Activated CD4-positive, CD25-positive, alpha-beta regulatory T cell treated with anti-CD3 and anti-CD28 coated beads, Interleukin-2, amount 50 U/mL, for 16 hours (primary cell): ENCODE data around the gene ACTL10.

Source experiments
- DNase-seq: peaks from one replicate; pipeline ENCODE4 v3.0.0-alpha.2; 2020; ENCODE audit warnings: low read depth, low spot score

ACTL10 gene

GRCh38 chr20:33663161-33664084 is 3.3 kb upstream of the ACTL10 start:
- DNase-seq, result peak; percentile 67

- DNase-seq, result no peak
These were observed 2.5 kb upstream of the ACTL10 start for GRCh38 chr20:33664085-33664761.

DNA sequence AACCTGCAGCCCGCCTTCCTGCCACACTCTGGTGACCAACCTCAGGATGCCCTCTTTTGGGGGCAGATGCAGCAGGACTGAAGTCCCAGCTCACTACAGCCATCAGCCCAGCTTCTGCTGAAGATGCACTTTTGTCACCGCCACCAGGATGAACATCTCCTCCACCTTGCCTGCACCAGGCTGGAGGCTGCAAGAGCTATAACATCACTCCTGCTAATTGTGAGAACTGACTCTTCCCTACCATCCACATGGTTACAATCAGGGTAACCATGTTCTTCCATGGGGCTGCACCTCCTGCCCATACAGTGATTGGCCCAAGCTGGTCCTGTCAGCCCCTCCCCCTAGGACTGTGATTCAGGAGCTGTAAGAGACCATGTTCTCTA is 2.0 kb upstream of the ACTL10 start:
- DNase-seq, result no peak

DNA sequence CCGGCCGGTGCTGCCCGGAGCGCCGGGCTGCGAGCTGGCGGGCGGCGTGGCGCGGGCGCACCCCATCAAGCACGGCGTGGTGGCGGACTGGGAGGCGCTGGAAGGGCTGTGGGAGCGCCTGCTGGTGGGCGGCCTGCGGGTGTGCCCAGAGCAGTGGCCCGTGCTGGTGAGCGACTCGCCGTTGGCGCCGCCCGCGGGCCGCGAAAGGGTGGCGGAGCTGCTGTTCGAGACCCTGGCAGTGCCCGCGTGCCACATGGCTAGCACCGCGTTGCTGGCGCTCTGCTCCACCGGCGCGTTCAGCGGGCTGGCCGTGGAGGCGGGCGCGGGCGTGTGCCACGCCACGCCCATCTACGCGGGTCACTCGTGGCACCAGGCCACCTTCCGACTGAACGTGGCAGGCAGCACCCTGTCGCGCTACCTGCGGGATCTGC is 517 bp downstream of the ACTL10 start:
- no peak for DNase-seq

GRCh38 chr20:33667676-33668465 is 1.1 kb downstream of the ACTL10 start:
- DNase-seq, result peak; percentile 64

GRCh38 chr20:33668466-33669155 is 1.9 kb downstream of the ACTL10 start:
- DNase-seq, result no peak

DNA sequence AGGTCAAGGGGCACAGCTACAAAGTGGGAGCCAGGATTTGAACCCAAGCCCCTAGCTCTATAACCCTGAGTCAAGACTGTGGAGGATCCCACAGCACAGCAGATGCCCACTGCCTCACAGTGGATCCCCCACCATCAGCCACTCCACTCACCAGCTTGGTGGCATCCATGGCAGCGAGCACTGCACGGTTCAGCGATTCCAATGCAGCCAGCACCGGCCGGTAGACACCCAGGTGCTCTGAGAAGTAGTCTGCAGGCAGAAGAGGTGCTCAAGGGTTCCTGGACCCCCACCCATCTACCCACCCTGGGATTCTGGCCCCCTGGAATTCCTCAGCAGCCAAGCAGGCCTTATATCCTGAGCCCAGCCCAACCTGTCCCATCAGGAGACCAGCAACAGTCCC is 2.5 kb downstream of the ACTL10 start:
- DNase-seq, result no peak

DNA sequence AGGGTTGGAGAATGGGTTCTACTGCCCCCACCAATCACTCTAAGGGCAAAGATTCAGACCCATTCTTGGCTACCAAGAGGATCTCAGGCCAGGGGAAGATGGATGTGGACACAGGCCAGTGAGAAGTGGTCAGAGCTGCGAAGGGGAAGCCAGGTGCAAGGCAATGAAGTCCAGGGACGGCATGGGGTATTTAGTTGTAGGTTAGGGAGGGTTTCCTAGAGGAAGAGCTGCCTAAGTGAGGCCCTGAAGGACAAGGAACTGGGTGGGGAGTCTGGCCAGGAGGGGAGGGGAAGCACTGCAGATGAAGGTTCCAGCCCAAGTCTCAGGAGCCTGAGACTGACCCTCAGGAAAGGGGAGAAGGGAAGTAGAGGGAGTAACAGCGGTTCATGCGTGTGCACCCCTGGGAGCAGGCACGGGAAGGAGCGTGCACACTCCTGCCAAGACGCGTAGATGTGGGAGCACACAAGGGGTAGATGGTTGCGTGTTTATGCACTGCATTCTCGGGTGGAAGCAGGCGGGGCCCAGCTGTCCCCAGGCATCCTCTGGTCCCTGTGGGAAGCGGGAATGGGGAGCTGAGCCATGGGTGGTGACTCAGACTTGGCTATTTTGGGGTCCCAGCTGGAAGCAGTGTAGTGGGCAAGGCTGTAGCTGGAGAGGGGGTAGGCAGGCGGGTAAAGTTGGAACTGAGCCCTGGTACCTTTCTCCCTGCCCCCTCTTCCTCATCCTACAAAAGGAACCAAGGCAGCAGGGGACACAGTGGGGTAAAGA is 3.3 kb downstream of the ACTL10 start:
- DNase-seq, result no peak

DNA sequence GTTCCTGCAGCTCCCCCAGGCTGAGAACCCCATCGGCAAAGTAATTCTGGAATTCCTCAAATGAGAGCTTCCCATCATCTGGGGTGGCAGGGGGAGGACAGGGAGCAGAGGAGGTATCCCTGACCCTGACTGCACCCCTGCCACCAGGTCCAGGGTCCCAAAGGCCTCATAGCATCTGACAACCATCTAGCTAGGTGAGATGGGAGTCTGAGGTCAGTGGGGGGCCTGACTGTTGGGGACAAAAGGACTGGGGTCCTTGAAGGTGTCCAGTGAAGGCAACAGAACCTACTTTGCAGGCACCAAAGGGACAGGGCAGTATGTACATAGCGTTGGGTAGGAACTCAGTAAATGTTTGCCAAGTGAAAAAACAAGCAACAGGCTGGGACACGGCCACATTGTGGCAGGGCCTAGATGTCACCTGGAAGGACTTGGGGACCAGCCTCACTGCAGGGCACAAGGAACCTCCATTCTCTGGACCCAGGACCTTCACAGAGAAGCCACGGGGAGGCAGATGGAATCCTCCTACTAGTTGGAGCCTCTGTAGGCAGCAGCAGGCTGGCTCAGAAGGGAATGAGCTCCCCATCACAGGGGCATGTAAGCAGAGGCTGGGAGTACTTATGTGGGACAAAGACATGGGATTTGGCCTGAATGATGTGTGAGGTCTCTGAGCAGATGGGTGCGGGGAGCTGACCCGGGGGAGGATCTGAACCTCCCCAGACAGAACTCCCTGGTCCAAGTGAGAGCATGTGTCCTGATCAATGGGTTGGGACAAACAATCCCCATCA is 4.2 kb downstream of the ACTL10 start:
- no peak for DNase-seq

DNA sequence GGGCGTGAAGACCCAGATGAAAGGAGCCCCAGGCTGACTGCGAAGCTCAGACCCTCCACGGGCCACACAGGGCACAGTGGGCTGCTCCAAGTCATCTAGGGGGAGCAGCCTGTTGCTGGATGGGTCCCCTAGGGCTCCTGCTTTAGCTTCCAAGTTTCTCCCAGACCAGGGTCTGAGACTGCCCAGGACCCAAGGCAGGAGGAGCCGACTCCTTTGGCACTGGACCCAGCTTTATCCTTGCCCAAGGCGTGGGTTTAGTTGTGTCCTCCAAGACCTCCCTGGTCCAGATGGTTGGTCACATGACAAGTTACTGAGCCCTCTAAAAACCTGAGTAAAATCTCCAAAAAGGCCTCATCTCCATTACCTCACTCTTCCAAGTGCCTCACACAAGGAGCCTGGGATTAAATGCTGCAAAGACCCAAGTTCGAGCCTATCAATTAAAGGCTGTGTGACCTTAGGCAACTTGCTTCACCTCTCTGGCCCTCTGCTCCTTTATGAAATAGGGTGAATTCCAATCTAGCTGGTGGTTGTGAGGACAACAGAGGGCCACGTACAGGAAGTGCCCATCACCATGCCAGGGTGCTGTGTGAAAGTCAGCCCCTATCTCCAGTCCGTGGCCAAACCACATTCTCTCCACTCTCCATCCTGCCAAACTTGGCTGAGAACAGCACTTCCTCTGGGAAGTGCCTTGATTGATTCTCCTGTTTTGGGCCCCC is 5.0 kb downstream of the ACTL10 start:
- no peak for DNase-seq

DNA sequence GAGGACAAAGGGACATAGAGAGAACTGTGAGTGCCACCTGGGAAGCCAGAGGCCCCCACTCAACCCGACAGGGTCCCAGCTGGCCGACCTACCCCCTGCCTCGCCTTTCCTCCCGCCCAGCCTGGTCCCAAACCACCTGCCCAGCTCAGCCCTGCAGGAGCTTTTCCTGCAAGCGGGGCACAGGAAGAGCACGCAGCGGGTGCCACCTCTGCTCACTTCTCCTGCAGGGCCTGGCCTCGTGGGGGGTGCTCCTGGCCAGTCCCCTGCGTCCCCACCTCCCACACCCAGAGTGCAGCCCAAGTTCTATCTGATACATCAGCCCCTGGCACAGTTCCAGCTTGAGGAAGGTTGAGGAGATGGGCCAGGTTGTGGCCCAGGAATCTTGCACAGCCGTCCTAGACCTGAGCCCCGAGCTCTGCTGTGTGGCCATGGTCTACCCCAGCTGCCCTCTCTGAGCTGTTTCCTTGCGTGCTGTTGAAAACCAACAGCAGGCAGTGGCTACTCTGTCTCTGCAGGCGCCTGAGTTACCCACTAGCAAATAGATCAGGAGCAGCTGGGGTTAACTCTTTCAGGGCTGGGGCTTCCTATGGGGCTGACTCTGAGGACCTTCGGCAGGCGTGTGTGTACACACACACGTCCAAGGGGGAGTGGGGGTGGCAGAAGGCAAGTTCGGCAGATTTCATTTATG is 5.8 kb downstream of the ACTL10 start:
- DNase-seq, result no peak

DNA sequence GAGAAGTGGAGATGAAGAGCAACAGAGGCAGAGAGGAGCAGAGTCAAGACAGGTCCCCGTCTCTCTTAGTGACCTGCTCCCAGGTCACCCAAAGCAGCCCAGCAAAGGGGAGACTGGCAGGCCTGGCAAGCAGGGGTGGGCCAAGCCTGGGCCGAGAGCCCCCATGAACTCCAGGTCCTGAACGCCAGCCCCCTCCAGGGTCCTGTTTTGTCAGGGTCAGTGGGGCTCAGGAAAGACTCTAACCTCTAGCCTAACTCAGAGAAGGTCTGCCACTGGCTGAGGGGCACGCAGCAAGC is 6.3 kb downstream of the ACTL10 start:
- no peak for DNase-seq

DNA sequence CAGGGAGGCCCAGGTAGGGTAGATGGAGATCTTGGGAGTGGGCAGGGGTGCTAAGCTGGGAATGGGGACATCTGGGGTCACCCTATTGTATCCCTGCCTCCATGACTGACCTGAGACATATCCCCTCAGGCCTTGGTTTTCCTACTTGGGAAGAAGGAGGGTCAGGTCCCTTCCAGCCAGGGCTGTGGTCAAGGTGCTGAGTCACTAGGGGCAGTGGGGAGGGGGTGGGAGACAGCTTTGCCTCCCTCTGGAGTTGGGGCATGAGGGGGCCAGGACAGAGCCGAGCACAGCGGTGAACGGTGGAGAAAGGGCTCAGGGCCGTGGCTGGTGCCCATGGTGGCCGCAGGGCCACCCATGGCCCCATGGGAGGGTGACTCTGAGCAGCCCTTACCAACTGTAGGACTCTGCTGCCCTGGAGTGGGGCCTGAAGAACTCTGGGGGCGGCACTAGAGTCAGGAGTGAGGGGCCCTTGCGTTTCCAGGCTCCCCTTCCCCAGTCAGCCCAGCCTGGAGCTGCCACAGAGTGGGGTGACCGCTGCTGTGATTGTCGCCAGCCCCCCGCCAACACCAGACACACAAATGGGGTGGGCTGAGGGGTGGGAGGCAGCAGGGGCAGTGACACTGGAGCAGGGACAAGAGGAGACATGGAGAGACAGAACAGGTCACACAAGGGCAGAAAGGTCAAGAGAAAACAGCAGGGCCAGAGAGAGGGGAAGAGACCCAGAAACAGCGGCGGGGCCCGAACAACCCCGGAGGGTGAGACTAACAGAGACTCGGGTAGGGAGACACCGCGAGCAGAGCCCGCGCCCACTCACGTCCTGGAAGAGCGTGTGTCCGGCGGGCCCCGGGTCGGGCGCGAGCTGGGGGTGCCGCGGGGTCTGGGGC is 6.9 kb downstream of the ACTL10 start:
- DNase-seq, result no peak

GRCh38 chr20:33674294-33675135 is 7.8 kb downstream of the ACTL10 start, which contains the start of gene NECAB3:
NECAB3 (minus strand) TSS chr20:33674428; CDS start chr20:33674352, 76 bp downstream.
- no peak for DNase-seq

DNA sequence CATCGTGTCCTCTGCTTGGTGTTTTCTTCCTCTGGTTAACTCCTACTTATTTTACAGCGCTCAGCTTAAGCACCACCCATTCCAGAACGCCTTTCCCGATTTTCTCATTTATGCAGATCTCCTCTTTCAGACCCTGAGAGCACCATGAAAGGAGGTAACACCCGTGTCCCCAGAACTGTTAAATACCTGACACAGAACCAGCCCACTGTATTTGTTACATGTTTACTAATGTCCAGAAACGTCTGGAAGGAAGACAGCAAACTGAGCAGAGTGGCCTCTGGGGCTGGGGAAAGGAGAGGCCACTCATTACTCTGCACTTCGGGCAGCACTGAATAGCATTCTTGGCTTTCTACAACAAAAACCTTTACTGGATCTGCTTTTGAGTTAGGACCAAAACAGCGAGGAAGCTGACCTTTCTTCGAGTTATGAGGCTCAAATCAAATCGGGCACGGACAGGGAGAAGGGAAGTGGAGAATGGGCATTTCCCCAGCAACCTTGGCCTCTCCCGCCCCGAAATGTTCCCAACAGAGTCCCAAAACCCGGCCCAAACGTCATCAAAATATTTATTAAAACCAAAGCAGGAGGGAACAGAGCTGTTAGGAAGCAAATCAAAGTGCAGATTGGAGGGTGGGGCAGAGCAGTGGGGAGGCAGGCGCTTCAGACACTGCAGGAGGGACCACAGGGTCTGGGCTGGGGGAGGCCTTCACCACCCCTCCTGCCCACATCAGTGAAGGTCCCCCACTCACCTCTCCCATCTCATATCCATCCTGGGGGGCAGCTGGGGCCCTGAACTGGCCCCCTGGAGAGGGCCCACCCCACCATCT is 8.6 kb downstream of the ACTL10 start:
- no peak for DNase-seq

- DNase-seq, result no peak
These were observed 9.4 kb downstream of the ACTL10 start for GRCh38 chr20:33676121-33676520.
